SH-SY5Y (cell line): ENCODE data around the gene SLC41A2.

Source experiments
- GATA2 ChIP-seq: IDR thresholded peaks from 2 replicates; pipeline ENCODE4 v1.6.1; 2011; ENCODE audit warnings: mild to moderate bottlenecking, low read depth, low read length
- GATA3 ChIP-seq: IDR thresholded peaks from 2 replicates; pipeline ENCODE4 v1.6.1; 2011; ENCODE audit warnings: low read depth, mild to moderate bottlenecking, low read length, moderate library complexity

GRCh38 chr12:104942075-104942474 is 16.0 kb downstream of the SLC41A2 start:
- TF ChIP-seq GATA2 = no peak
- no peak for TF ChIP-seq GATA3
